Breast epithelium (tissue), 4 donors: ENCODE measurements around the gene IFT88. TPM values are rescaled to one million over a fixed set of nuclear protein-coding genes. Genes with fewer than 3 reads are reported as not detected.

Experiments
- DNase-seq, 2 donors: peaks; one replicate each; pipeline ENCODE4 v3.0.0-alpha.2; 2019; ENCODE audit warnings: low spot score in 2 of 2
- H3K27ac ChIP-seq, 2 donors: fragments of 200-600 bp; sonication (generic) in 1 of 2; one replicate each; pipeline ENCODE4 v1.5.1; 2016 to 2019; ENCODE audit warnings: mild to moderate bottlenecking in 1 of 2
- H3K27me3 ChIP-seq, 2 donors: fragments of 200-600 bp; sonication (generic) in 1 of 2; one replicate each; pipeline versions ENCODE4 v1.5.1 to v1.6.0; 2017 to 2019; ENCODE audit warnings: control low read depth in 1 of 2, mild to moderate bottlenecking in 1 of 2
- H3K36me3 ChIP-seq: fragments of 200-600 bp; one replicate; pipeline ENCODE4 v1.5.1; 2019
- H3K4me1 ChIP-seq, 2 donors: fragments of 200-600 bp; sonication (generic); one replicate each; pipeline ENCODE4 v1.5.1; 2016 to 2019; ENCODE audit warnings: control low read depth in 1 of 2
- H3K4me3 ChIP-seq, 3 donors: fragments of 200-600 bp; sonication (generic); 1 replicate in 2 of 3; 2 replicates in 1 of 3; pipeline ENCODE4 v1.5.1; 2016 to 2019; ENCODE audit warnings: mild to moderate bottlenecking in 3 of 3, moderate library complexity in 2 of 3
- H3K9me3 ChIP-seq, 2 donors: fragments of 200-600 bp; sonication (generic) in 1 of 2; one replicate each; pipeline ENCODE4 v1.5.1; 2016 to 2019; ENCODE audit warnings: control low read depth in 1 of 2
- CTCF ChIP-seq, 3 donors: fragments of 450-650 bp; IDR thresholded peaks; one replicate each; pipeline ENCODE4 v1.5.1; 2016 to 2017; ENCODE audit warnings: antibody characterized with exemption in 3 of 3, mild to moderate bottlenecking in 3 of 3, moderate library complexity in 3 of 3
- POLR2A ChIP-seq: fragments of 450-650 bp; IDR thresholded peaks from one replicate; pipeline ENCODE4 v1.6.1; 2016; ENCODE audit warnings: antibody characterized with exemption, mild to moderate bottlenecking, moderate library complexity
- POLR2AphosphoS5 ChIP-seq, 3 donors: sonication (generic); formaldehyde crosslinking; IDR thresholded peaks; one replicate each; pipeline ENCODE4 v1.6.1; 2017; ENCODE audit warnings: antibody characterized with exemption in 3 of 3
- intact Hi-C: fragments of 100-400 bp; cut with DNase I; formaldehyde crosslinking; loops from one replicate; pipeline ENCODE4 v1.15.1; 2023; ENCODE audit warnings: low total_unique reads
- total RNA-seq, 3 donors: library from RNA; depleted of rRNA; stranded (reverse); fragments of >200 nt; gene quantifications; one replicate each; pipeline ENCODE4 v1.1.0, GENCODE V29; 2016

The IFT88 gene
- total RNA-seq, 3 donors from 2014 or later = 13.9 to 35.0 (median 27.9) TPM

DNA sequence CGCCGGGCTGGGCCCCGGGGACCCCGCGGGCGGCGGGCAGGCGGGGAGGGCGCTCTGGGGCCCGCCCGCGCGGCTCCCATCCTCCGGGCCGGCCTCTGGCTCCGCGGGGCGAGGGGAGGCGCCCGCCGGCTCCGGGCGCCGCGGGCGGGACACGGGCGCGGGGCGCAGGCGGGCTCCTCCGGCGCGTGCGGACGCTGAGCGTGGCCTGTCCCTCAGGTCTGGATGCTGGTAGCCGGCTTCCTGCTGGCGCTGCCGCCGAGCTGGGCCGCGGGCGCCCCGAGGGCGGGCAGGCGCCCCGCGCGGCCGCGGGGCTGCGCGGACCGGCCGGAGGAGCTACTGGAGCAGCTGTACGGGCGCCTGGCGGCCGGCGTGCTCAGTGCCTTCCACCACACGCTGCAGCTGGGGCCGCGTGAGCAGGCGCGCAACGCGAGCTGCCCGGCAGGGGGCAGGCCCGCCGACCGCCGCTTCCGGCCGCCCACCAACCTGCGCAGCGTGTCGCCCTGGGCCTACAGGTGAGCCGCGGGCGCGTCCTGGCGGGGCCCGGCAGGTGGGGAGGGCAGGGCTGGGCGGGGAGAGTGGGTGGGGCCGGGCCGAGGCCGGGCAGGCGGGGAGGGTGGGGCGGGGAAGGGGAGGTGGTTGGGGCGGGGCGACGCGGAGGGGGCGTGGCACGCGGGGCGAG lies 137.0 kb downstream of the IFT88 start:
- Histone ChIP-seq H3K9me3 (no peaks in the 10 kb centered on the region), H3K4me1 (no peaks in the 10 kb centered on the region), H3K4me3 (peak overlapping the region; percentile 48 to 80 (median 68)), H3K36me3 (no peaks in the 10 kb centered on the region), H3K27ac (peak overlapping the region; percentile 36 to 76), H3K27me3 (no peaks in the 10 kb centered on the region)
- intact Hi-C loops = no loop called here
- TF ChIP-seq POLR2A (no peak), POLR2AphosphoS5 (IDR thresholded peaks at IDR 0.05) (no peak), CTCF (IDR thresholded peaks at IDR 0.05) (peak in 1 of 3 donors; percentile 82)
- DNase-seq = peak; percentile 47 to 69

DNA sequence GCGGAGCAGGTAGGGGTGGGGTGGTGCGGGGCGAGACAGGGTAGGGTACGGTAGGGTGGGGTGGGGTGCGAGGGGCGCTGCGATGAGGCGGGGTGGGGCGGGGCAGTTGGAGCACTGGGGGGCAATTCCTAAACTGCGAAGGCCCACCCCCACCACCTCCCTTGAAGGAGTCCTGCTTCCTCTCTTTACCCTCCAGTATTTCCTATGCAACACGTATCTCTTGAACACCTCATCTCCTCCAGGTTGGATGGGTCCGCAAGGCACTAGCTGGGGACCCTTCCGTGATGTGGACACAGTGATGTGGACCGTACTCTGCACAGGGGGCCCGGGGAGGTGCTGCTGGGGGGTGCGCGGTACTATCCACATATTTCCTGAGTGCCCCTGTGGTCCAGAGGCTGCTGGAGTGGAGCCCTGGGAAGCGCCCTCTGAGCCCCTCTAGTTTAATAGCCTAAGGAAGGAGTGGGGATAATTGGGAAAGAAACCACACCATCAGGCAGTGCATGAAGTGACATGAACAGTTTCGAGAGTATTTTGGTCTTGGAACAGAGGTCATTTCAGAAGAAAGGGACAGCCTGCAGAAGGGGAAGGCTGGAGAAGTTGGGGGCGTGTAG lies 137.6 kb downstream of the IFT88 start:
- intact Hi-C loops = no loop called here
- Histone ChIP-seq H3K27ac (peak overlapping the region; percentile 36 to 76), H3K4me1 (no peaks in the 10 kb centered on the region), H3K9me3 (no peaks in the 10 kb centered on the region), H3K36me3 (no peaks in the 10 kb centered on the region), H3K27me3 (no peaks in the 10 kb centered on the region), H3K4me3 (peak overlapping the region; percentile 48 to 80 (median 68))
- TF ChIP-seq POLR2A (no peak), CTCF (IDR thresholded peaks at IDR 0.05) (no peak), POLR2AphosphoS5 (IDR thresholded peaks at IDR 0.05) (no peak)
- no peak for DNase-seq

DNA sequence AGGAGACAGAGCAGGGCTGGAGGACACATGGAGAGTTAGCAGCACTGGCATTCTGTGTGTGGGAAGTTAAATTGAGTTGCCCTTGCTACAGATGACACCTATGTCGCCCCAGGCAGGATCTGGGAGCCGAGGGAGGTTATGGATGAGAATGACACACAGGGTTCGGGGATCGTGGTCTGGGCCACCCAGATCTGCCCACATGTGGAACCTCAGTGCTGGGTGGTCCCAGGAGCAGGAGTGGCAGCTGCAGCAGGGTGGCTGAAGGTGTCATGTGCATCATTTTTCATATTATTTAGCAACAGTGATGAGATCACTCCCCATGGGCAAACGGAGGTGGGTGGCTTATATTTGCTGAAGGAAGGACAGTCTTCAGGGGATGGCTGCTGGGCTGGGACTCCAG lies 139.7 kb downstream of the IFT88 start:
- H3K9me3 ChIP-seq = no peaks in the 10 kb centered on the region
- H3K4me3 ChIP-seq = no peak overlapping the region
- TF ChIP-seq CTCF (IDR thresholded peaks at IDR 0.05) (no peak), POLR2AphosphoS5 (IDR thresholded peaks at IDR 0.05) (no peak), POLR2A (no peak)
- no peaks in the 10 kb centered on the region for H3K36me3 ChIP-seq
- no peak overlapping the region for H3K27ac ChIP-seq
- H3K27me3 ChIP-seq = no peaks in the 10 kb centered on the region
- no peaks in the 10 kb centered on the region for H3K4me1 ChIP-seq
- intact Hi-C loops = no loop called here
- no peak for DNase-seq

- no peaks in the 10 kb centered on the region for H3K27me3 ChIP-seq
- no peak overlapping the region for H3K27ac ChIP-seq
- intact Hi-C loops = no loop called here
- no peaks in the 10 kb centered on the region for H3K36me3 ChIP-seq
- no peaks in the 10 kb centered on the region for H3K4me1 ChIP-seq
- no peak overlapping the region for H3K4me3 ChIP-seq
- no peak for TF ChIP-seq POLR2A
- no peak for DNase-seq
- H3K9me3 ChIP-seq = no peaks in the 10 kb centered on the region
These were observed 141.3 kb downstream of the IFT88 start for GRCh38 chr13:20708216-20708615.

DNA sequence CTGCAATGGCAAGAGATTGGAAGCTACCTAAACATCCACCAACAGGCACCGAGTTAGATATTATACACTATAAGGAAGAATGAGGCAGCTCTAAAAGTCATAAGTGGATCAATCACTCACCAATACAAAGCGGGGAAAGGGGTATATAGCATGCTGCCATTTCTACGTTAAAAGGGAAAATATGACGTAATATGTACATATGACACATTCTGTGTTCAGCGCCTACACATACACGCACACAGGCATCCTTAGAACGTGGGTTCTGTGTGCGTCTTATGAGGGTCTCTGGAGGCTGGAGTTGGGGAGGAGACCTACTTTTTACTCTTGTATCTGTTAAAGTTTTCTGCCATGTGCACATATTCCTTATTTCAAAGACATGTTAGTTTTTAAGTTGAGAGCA lies 142.4 kb downstream of the IFT88 start:
- intact Hi-C loops = no loop called here
- H3K4me1 ChIP-seq = no peaks in the 10 kb centered on the region
- H3K27ac ChIP-seq = no peak overlapping the region
- no peaks in the 10 kb centered on the region for H3K36me3 ChIP-seq
- no peaks in the 10 kb centered on the region for H3K27me3 ChIP-seq
- TF ChIP-seq CTCF (IDR thresholded peaks at IDR 0.05) = no peak
- TF ChIP-seq POLR2A = no peak
- TF ChIP-seq POLR2AphosphoS5 (IDR thresholded peaks at IDR 0.05) = no peak
- H3K9me3 ChIP-seq = no peaks in the 10 kb centered on the region
- no peak overlapping the region for H3K4me3 ChIP-seq
- DNase-seq = no peak
